GM23338 (cell line): ENCODE data around the gene FKBP2. TPM values are rescaled to one million over a fixed set of nuclear protein-coding genes. Genes with fewer than 3 reads are reported as not detected.

Experiments used
- ATAC-seq: fragments of 200-7000 bp; cut with Tn5 transposase; 3 replicates; pipeline ENCODE4 v1.9.1; 2020
- DNase-seq: peaks from one replicate; pipeline ENCODE4 v3.0.0-alpha.2; 2015; ENCODE audit warnings: low spot score
- H2AFZ ChIP-seq: fragments of 200-600 bp; sonication (generic); 2 replicates; pipeline ENCODE4 v1.8.0; 2016; ENCODE audit warnings: antibody characterized with exemption, mild to moderate bottlenecking, moderate library complexity
- H3F3A ChIP-seq: fragments of 200-600 bp; sonication (generic); replicated peaks from 2 replicates; pipeline ENCODE4 v1.8.0; 2017; ENCODE audit warnings: antibody characterized with exemption, mixed run types, low read depth
- H3K27ac ChIP-seq: fragments of 200-600 bp; sonication (generic); 2 replicates; pipeline ENCODE4 v1.6.1; 2016; ENCODE audit warnings: low read depth
- H3K27me3 ChIP-seq: fragments of 200-600 bp; sonication (generic); 2 replicates; pipeline ENCODE4 v1.8.0; 2016; ENCODE audit warnings: mild to moderate bottlenecking, mixed run types, moderate library complexity; ENCODE audit not compliant: insufficient read depth
- H3K36me3 ChIP-seq: fragments of 200-600 bp; sonication (generic); 2 replicates; pipeline ENCODE4 v1.8.0; 2016; ENCODE audit warnings: mild to moderate bottlenecking; ENCODE audit not compliant: insufficient read depth
- H3K4me1 ChIP-seq: fragments of 200-600 bp; sonication (generic); 2 replicates; pipeline ENCODE4 v1.8.0; 2016; ENCODE audit warnings: mild to moderate bottlenecking, moderate library complexity; ENCODE audit not compliant: insufficient read depth
- H3K4me2 ChIP-seq: fragments of 200-600 bp; sonication (generic); 2 replicates; pipeline ENCODE4 v1.7.1; 2017; ENCODE audit warnings: mixed run types
- H3K4me3 ChIP-seq: fragments of 200-600 bp; sonication (generic); 2 replicates; pipeline ENCODE4 v1.6.1; 2016; ENCODE audit warnings: mixed run types
- H3K79me2 ChIP-seq: fragments of 200-600 bp; sonication (generic); replicated peaks from 2 replicates; pipeline ENCODE4 v1.8.0; 2017; ENCODE audit warnings: mild to moderate bottlenecking; ENCODE audit not compliant: insufficient read depth
- H3K9me2 ChIP-seq: fragments of 200-600 bp; sonication (generic); 2 replicates; pipeline ENCODE4 v1.8.0; 2017; ENCODE audit not compliant: insufficient read depth
- H4K20me1 ChIP-seq: fragments of 200-600 bp; sonication (generic); replicated peaks from 2 replicates; pipeline ENCODE4 v1.8.0; 2017; ENCODE audit warnings: mild to moderate bottlenecking; ENCODE audit not compliant: insufficient read depth
- H3K27ac Mint-ChIP-seq: 2 replicates; pipeline ENCODE4 v1.8.0; 2020; ENCODE audit warnings: inconsistent platforms, mild to moderate bottlenecking, moderate library complexity, mixed read lengths
- H3K27me3 Mint-ChIP-seq: 3 replicates; pipeline ENCODE4 v1.8.0; 2022; ENCODE audit warnings: low read depth, mild to moderate bottlenecking, moderate library complexity, mixed read lengths, inconsistent platforms; ENCODE audit not compliant: insufficient read depth, poor library complexity
- H3K36me3 Mint-ChIP-seq: 3 replicates; pipeline ENCODE4 v1.8.0; 2021; ENCODE audit warnings: low read depth, mild to moderate bottlenecking, inconsistent platforms, moderate library complexity, mixed read lengths
- H3K4me1 Mint-ChIP-seq: 3 replicates; pipeline ENCODE4 v1.8.0; 2020; ENCODE audit warnings: mild to moderate bottlenecking, inconsistent platforms, mixed read lengths
- H3K4me3 Mint-ChIP-seq: 3 replicates; pipeline ENCODE4 v1.8.0; 2021; ENCODE audit warnings: moderate library complexity, mild to moderate bottlenecking, inconsistent platforms, mixed read lengths
- H3K9me3 Mint-ChIP-seq: 3 replicates; pipeline ENCODE4 v1.8.0; 2020; ENCODE audit warnings: moderate library complexity, mild to moderate bottlenecking, inconsistent platforms, mixed read lengths
- POLR2AphosphoS5 ChIP-seq: IDR thresholded peaks from 2 replicates; pipeline ENCODE4 v1.6.1; 2016; ENCODE audit warnings: antibody characterized with exemption, low read depth
- REST ChIP-seq: IDR thresholded peaks from one replicate; pipeline ENCODE4 v1.6.1; 2018; ENCODE audit warnings: antibody characterized with exemption; ENCODE audit not compliant: unreplicated experiment
- ZNF462 ChIP-seq: fragments of 250-450 bp; sonication (Bioruptor Pico); IDR thresholded peaks from 2 replicates; pipeline ENCODE4 v1.5.0; 2020; ENCODE audit warnings: mild to moderate bottlenecking, moderate library complexity
- polyA plus RNA-seq: library from polyadenylated mRNA; unstranded; fragments of >200 nt; fragmentation: Nextera tagmentation; extraction: Ambion mirVana; gene quantifications from 2 replicates; pipeline ENCODE4 v1.2.1, GENCODE V29; 2016
- total RNA-seq: library from RNA; depleted of rRNA; stranded (reverse); fragments of >200 nt; shearing (Covaris generic); gene quantifications from 2 replicates; pipeline ENCODE4 v1.2.3, GENCODE V29; 2014

FKBP2 gene
- total and polyA plus RNA-seq, 2 experiments from 2014 or later, result 31.4 to 201 TPM

- Histone ChIP-seq H3K79me2 (no peaks in the 10 kb centered on the region), H3K4me2 (peak overlapping the region; percentile 99), H3K9me2 (no peaks in the 10 kb centered on the region), H3K27ac (no peak overlapping the region), H2AFZ (peak overlapping the region; percentile 69; the same call in 1 of the 2 replicates), H3K4me1 (peaks cover 8% of the 10 kb centered on the region), H3F3A (peaks cover 13% of the 10 kb centered on the region; the same call in 1 of the 2 replicates), H3K27me3 (peaks cover 33% of the 10 kb centered on the region), H3K4me3 (peak overlapping the region; percentile 95), H4K20me1 (no peaks in the 10 kb centered on the region), H3K36me3 (no peaks in the 10 kb centered on the region)
- Mint-ChIP-seq H3K4me3 (peak overlapping the region; percentile 65), H3K4me1 (peaks cover 11% of the 10 kb centered on the region), H3K27ac (no peak overlapping the region), H3K36me3 (peaks cover 8% of the 10 kb centered on the region; the same call in 2 of the 3 replicates), H3K27me3 (peaks cover 39% of the 10 kb centered on the region), H3K9me3 (no peaks in the 10 kb centered on the region; the same call in 1 of the 3 replicates)
- ATAC-seq, result no peak; the same call in 2 of the 3 replicates
- TF ChIP-seq ZNF462 (no peak), POLR2AphosphoS5 (peak; percentile 57)
- DNase-seq, result no peak
Measured at GRCh38 chr11:64285885-64286800, 45.2 kb downstream of the FKBP2 start.

GRCh38 chr11:64286801-64287159, 45.9 kb downstream of the FKBP2 start:
- TF ChIP-seq REST, result no peak
- Histone ChIP-seq H3K36me3 (no peaks in the 10 kb centered on the region), H3K27ac (no peak overlapping the region), H3K4me3 (peak overlapping the region; percentile 95; the same call in 1 of the 2 replicates), H3K79me2 (no peaks in the 10 kb centered on the region), H3K27me3 (peaks cover 40% of the 10 kb centered on the region), H3F3A (peaks cover 13% of the 10 kb centered on the region; the same call in 1 of the 2 replicates), H3K4me2 (peak overlapping the region; percentile 99; the same call in 1 of the 2 replicates), H3K9me2 (no peaks in the 10 kb centered on the region), H4K20me1 (no peaks in the 10 kb centered on the region), H3K4me1 (peaks cover 8% of the 10 kb centered on the region), H2AFZ (no peak overlapping the region)
- peaks cover 40% of the 10 kb centered on the region for H3K27me3 Mint-ChIP-seq
- H3K36me3 Mint-ChIP-seq, result peaks cover 3% of the 10 kb centered on the region; the same call in 1 of the 3 replicates
- no peak overlapping the region for H3K27ac Mint-ChIP-seq
- no peak for ATAC-seq
- H3K4me1 Mint-ChIP-seq, result peaks cover 11% of the 10 kb centered on the region
- peak overlapping the region; percentile 65 for H3K4me3 Mint-ChIP-seq
- no peaks in the 10 kb centered on the region; the same call in 1 of the 3 replicates for H3K9me3 Mint-ChIP-seq
- DNase-seq, result no peak
